Activated CD8-positive, alpha-beta T cell treated with anti-CD3 and anti-CD28 coated beads for 36 hours (primary cell): ENCODE measurements around the gene SPI1. TPM values are rescaled to one million over a fixed set of nuclear protein-coding genes. Genes with fewer than 3 reads are reported as not detected.

Experiments
- ATAC-seq: fragments of 200-7000 bp; cut with Tn5 transposase; one replicate; pipeline ENCODE4 v1.10.0; 2021; ENCODE audit warnings: mild to moderate bottlenecking, moderate library complexity
- CTCF ChIA-PET: fragments of 350-600 bp; sonication (Branson Sonifier 250); formaldehyde crosslinking; loops from one replicate; lab custom pipeline; 2021; ENCODE audit warnings: antibody characterized with exemption; lab: Charles Lee
- POLR2A ChIA-PET: fragments of 350-600 bp; sonication (Branson Sonifier 250); formaldehyde crosslinking; loops from one replicate; lab custom pipeline; 2021; ENCODE audit warnings: antibody characterized with exemption; lab: Charles Lee
- DNase-seq: peaks from one replicate; pipeline ENCODE4 v3.0.0-alpha.2; 2020
- H3K27ac Mint-ChIP-seq: one replicate; pipeline ENCODE4 v1.8.0; 2021; ENCODE audit warnings: mild to moderate bottlenecking, mixed read lengths
- H3K27me3 Mint-ChIP-seq: one replicate; pipeline ENCODE4 v1.8.0; 2021; ENCODE audit warnings: mixed read lengths
- H3K36me3 Mint-ChIP-seq: one replicate; pipeline ENCODE4 v1.8.0; 2021; ENCODE audit warnings: low read depth, mixed read lengths
- H3K4me1 Mint-ChIP-seq: one replicate; pipeline ENCODE4 v1.8.0; 2021; ENCODE audit warnings: low read depth, mixed read lengths
- H3K4me3 Mint-ChIP-seq: one replicate; pipeline ENCODE4 v1.8.0; 2021; ENCODE audit warnings: mild to moderate bottlenecking, moderate library complexity, mixed read lengths
- H3K9me3 Mint-ChIP-seq: one replicate; pipeline ENCODE4 v1.8.0; 2021; ENCODE audit warnings: mixed read lengths
- intact Hi-C: fragments of 100-400 bp; cut with micrococcal nuclease; formaldehyde crosslinking; loops from one replicate; pipeline ENCODE4 v1.10.0; 2022
- total RNA-seq, 2 experiments: library from RNA; stranded (reverse); gene quantifications; one replicate each; pipeline ENCODE4 v1.2.3, GENCODE V29; 2021
- TF ChIP-seq, protein P1 (sequence below): fragments of 200-600 bp; IDR thresholded peaks from one replicate; pipeline ENCODE4 v1.8.0; 2022; ENCODE audit warnings: antibody characterized with exemption, mild to moderate bottlenecking

The SPI1 gene
- total RNA-seq, 2 experiments from 2014 or later = 0.25 TPM; not detected in 1

DNA sequence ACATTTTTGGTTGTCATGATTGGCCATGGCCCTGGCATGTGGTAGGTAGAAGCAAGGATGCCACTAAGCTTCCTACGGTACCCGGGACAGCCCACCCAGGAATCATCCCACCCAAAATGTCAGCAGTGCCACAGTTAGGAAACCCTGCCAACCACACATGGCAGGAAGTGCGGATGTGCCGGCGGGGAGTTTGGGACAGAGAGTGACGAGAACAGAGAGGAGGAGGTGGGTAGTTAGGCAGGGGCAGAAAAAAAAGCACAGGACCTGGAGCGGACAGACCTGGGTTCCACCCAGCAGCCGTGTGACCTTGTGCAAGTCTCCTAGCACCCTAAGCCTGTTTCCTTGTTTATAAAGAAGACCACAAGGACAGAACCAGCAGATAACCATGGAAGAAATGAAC lies 3.3 kb downstream of the SPI1 start:
- ATAC-seq (no peak), DNase-seq (no peak)
- Mint-ChIP-seq H3K36me3 (no peaks in the 10 kb centered on the region), H3K27me3 (no peaks in the 10 kb centered on the region), H3K27ac (no peak overlapping the region), H3K9me3 (no peaks in the 10 kb centered on the region), H3K4me3 (no peak overlapping the region), H3K4me1 (peaks cover 11% of the 10 kb centered on the region)
- TF ChIP-seq, protein P1, sequence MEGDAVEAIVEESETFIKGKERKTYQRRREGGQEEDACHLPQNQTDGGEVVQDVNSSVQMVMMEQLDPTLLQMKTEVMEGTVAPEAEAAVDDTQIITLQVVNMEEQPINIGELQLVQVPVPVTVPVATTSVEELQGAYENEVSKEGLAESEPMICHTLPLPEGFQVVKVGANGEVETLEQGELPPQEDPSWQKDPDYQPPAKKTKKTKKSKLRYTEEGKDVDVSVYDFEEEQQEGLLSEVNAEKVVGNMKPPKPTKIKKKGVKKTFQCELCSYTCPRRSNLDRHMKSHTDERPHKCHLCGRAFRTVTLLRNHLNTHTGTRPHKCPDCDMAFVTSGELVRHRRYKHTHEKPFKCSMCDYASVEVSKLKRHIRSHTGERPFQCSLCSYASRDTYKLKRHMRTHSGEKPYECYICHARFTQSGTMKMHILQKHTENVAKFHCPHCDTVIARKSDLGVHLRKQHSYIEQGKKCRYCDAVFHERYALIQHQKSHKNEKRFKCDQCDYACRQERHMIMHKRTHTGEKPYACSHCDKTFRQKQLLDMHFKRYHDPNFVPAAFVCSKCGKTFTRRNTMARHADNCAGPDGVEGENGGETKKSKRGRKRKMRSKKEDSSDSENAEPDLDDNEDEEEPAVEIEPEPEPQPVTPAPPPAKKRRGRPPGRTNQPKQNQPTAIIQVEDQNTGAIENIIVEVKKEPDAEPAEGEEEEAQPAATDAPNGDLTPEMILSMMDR = no peak
- intact Hi-C loops = no loop called here
- CTCF ChIA-PET = interaction anchor here (0.9 to 6.1 kb wide), 11 partner anchors 8 to 477 kb away, joined by 3 to 108 read pairs (median 20); partner anchors contain the start of genes PSMC3 and SLC39A13
- POLR2A ChIA-PET = interaction anchor here (0.9 to 1.7 kb wide), 2 partner anchors 15 to 18 kb away, joined by 4 to 5 read pairs; no protein-coding TSS in a partner anchor

DNA sequence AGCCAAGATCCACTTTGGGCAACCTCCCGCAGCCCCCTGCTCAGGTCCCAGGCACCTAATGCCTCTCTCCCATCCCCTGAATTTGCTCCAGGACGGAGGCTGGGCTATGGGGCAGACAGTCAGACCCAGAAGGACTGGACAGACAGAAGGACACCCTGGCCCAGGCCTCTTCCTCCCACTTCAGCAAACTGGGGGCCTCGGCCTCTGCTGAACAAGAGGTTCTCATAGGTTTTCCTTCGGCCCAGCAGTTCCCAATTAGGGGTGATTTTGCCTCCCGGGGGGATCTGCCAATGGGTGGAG lies 3.7 kb downstream of the SPI1 start:
- H3K27ac Mint-ChIP-seq = no peak overlapping the region
- no peaks in the 10 kb centered on the region for H3K36me3 Mint-ChIP-seq
- H3K27me3 Mint-ChIP-seq = no peaks in the 10 kb centered on the region
- H3K9me3 Mint-ChIP-seq = no peaks in the 10 kb centered on the region
- H3K4me3 Mint-ChIP-seq = no peak overlapping the region
- ATAC-seq (no peak), DNase-seq (no peak)
- intact Hi-C loops = loop anchor here (5.0 kb wide), 1 partner anchor 478 kb away; no protein-coding TSS in a partner anchor
- peaks cover 14% of the 10 kb centered on the region for H3K4me1 Mint-ChIP-seq
- ChIA-PET CTCF (interaction anchor here (0.6 to 6.1 kb wide), 44 partner anchors 8 to 480 kb away, joined by 3 to 108 read pairs (median 5); partner anchors contain the start of genes ACP2, C1QTNF4, PSMC3 and RAPSN), POLR2A (interaction anchor here (0.8 to 1.7 kb wide), 4 partner anchors 14 to 36 kb away, joined by 4 to 5 read pairs (median 4); no protein-coding TSS in a partner anchor)
- TF ChIP-seq, protein P1 = no peak

DNA sequence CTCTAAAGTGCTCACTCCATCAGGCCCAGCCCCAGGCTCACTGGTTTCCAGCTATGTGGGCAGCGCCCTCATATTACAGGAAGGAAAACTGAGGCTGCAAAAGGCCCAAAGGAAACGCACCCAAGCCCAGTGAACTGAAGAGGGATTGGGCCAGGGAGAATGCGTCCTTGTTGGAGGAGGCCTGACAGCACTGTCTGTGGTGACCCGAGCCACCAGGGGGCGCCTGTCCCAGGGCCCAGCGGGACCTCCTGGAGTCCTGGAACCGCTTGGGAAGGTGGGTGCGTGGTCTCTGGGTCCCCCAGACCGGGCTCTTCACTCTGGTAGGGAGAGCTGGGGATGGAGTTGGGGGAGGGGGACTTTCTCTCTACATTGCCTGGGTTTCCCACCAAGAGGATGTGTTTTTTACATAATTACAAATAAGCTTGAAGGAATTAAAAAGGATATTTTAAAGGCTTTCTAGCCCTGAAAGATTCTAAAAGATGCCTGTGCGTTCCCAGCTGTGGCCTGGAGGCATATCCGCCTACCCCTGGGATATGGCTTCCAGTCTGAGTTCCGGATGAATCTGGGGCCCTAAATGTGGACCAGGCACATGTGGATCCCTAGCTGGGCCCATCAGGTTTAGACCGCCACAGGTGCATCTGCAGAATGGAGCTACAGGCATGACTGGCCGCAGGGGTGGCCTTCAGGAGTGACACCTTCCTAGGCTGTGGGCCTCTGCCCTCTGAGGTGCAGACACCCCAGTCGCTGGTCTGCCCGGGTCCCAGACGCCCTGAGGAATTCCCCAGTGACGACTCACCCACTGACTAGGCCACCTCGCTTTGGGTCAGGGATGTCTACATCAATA lies 4.2 kb downstream of the SPI1 start:
- DNase-seq = peak; percentile 89
- ATAC-seq = peak; percentile 89
- Mint-ChIP-seq H3K27me3 (no peaks in the 10 kb centered on the region), H3K4me1 (peaks cover 20% of the 10 kb centered on the region), H3K9me3 (no peaks in the 10 kb centered on the region), H3K36me3 (no peaks in the 10 kb centered on the region), H3K4me3 (no peak overlapping the region), H3K27ac (no peak overlapping the region)
- TF ChIP-seq, protein P1 = peak; percentile 95
- CTCF ChIA-PET = interaction anchor here (0.6 to 6.1 kb wide), 53 partner anchors 9 to 481 kb away, joined by 3 to 108 read pairs (median 4); partner anchors contain the start of genes ACP2, AGBL2, C1QTNF4 and PSMC3
- POLR2A ChIA-PET = interaction anchor here (0.8 to 1.7 kb wide), 4 partner anchors 14 to 37 kb away, joined by 4 to 5 read pairs (median 4); no protein-coding TSS in a partner anchor
- intact Hi-C loops = loop anchor here (2.0 to 5.0 kb wide), 2 partner anchors 35 to 478 kb away; partner anchors contain the start of gene SLC39A13

DNA sequence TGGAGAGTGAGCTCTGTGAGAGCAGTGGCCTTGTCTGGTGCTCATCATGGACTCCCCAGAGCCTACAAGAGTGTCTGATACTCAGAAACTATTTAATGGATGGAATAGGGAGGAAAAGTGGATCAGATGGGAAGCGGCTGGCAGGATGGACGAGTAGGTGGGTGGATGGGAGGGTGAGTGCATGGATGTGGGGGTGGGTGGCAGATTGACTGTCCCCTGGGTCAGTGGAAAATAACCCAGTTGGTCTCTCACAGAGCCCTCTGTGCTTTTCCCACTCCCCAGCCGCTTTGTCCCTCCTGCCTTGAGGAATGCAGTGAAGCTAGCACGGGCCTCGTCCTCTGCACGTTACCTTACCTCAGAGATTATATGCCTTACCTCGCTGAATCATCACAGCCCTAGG lies 5.9 kb downstream of the SPI1 start:
- Mint-ChIP-seq H3K4me3 (no peak overlapping the region), H3K4me1 (peaks cover 22% of the 10 kb centered on the region), H3K36me3 (no peaks in the 10 kb centered on the region), H3K9me3 (no peaks in the 10 kb centered on the region), H3K27ac (no peak overlapping the region), H3K27me3 (no peaks in the 10 kb centered on the region)
- DNase-seq = no peak
- TF ChIP-seq, protein P1 = no peak
- no peak for ATAC-seq
- intact Hi-C loops = loop anchor here (2.0 to 5.0 kb wide), 2 partner anchors 36 to 480 kb away; partner anchors contain the start of gene SLC39A13
- ChIA-PET CTCF (interaction anchor here (1.7 to 6.1 kb wide), 7 partner anchors 13 to 99 kb away, joined by 3 to 108 read pairs (median 23); partner anchors contain the start of gene SLC39A13), POLR2A (no interaction called here)
